Caco-2 (cell line): ENCODE measurements around the gene CREB5. TPM values are rescaled to one million over a fixed set of nuclear protein-coding genes. Genes with fewer than 3 reads are reported as not detected.

Experiments used
- BruUV-seq: library from RNA; stranded (reverse); fragments of 400-500 nt; replicated peaks from 2 replicates; lab custom pipeline; 2021; lab: Mats Ljungman, UMichigan
- CTCF ChIA-PET: fragments of 300-600 bp; sonication (Branson Sonifier 250); formaldehyde crosslinking; loops from one replicate; lab custom pipeline; 2022; ENCODE audit warnings: antibody characterized with exemption; lab: Charles Lee
- POLR2A ChIA-PET: fragments of 300-600 bp; sonication (Branson Sonifier 250); formaldehyde crosslinking; loops from one replicate; lab custom pipeline; 2022; ENCODE audit warnings: antibody characterized with exemption; lab: Charles Lee
- DNase-seq, 2 experiments: peaks; one replicate each; pipeline versions ENCODE4 v3.0.0 to v3.0.0-alpha.2; 2020 to 2022
- H3K27me3 ChIP-seq: replicated peaks from 2 replicates; pipeline ENCODE4 v1.6.0; 2011; ENCODE audit warnings: low read length; ENCODE audit not compliant: control insufficient read depth, insufficient read depth
- H3K36me3 ChIP-seq: 2 replicates; pipeline ENCODE4 v1.5.1; 2011; ENCODE audit warnings: low read length; ENCODE audit not compliant: control insufficient read depth, insufficient read depth
- H3K4me1 ChIP-seq: fragments of 250-450 bp; sonication (Bioruptor Pico); 2 replicates; pipeline ENCODE4 v1.5.1; 2020; ENCODE audit warnings: mild to moderate bottlenecking
- H3K4me3 ChIP-seq: 2 replicates; pipeline ENCODE4 v1.5.1; 2011; ENCODE audit warnings: low read depth, mild to moderate bottlenecking, control low read depth, low read length
- H3K9me3 ChIP-seq: fragments of 250-450 bp; sonication (Bioruptor Pico); 2 replicates; pipeline ENCODE4 v1.5.1; 2020; ENCODE audit warnings: mild to moderate bottlenecking, moderate library complexity
- H3K27ac Mint-ChIP-seq: one replicate; pipeline ENCODE4 v1.8.0; 2022; ENCODE audit warnings: mixed read lengths; ENCODE audit not compliant: unreplicated experiment
- H3K27me3 Mint-ChIP-seq: one replicate; pipeline ENCODE4 v1.8.0; 2022; ENCODE audit warnings: mixed read lengths; ENCODE audit not compliant: insufficient read depth, unreplicated experiment
- H3K36me3 Mint-ChIP-seq: one replicate; pipeline ENCODE4 v1.8.0; 2022; ENCODE audit warnings: mild to moderate bottlenecking, mixed read lengths; ENCODE audit not compliant: insufficient read depth, unreplicated experiment
- H3K4me1 Mint-ChIP-seq: one replicate; pipeline ENCODE4 v1.8.0; 2022; ENCODE audit warnings: low read depth, mixed read lengths; ENCODE audit not compliant: unreplicated experiment
- H3K4me3 Mint-ChIP-seq: one replicate; pipeline ENCODE4 v1.8.0; 2022; ENCODE audit warnings: mild to moderate bottlenecking, moderate library complexity, mixed read lengths; ENCODE audit not compliant: unreplicated experiment
- H3K9me3 Mint-ChIP-seq: one replicate; pipeline ENCODE4 v1.8.0; 2022; ENCODE audit warnings: mixed read lengths; ENCODE audit not compliant: unreplicated experiment
- CTCF ChIP-seq, 2 experiments: fragments of 200-600 bp in 1 of 2; IDR thresholded peaks; 1 replicate in 1 of 2; 2 replicates in 1 of 2; pipeline versions ENCODE4 v1.5.1 to v1.8.0; 2011 to 2022; ENCODE audit warnings: antibody characterized with exemption in 1 of 2, control low read depth in 1 of 2, inconsistent platforms in 1 of 2, low read depth in 1 of 2, low read length in 1 of 2, mild to moderate bottlenecking in 1 of 2, moderate library complexity in 1 of 2; ENCODE audit not compliant: insufficient read depth in 1 of 2, severe bottlenecking in 1 of 2, unreplicated experiment in 1 of 2
- intact Hi-C: fragments of 100-400 bp; cut with micrococcal nuclease; formaldehyde crosslinking; loops from one replicate; pipeline ENCODE4 v1.10.0; 2022; ENCODE audit not compliant: unreplicated experiment
- total RNA-seq: library from RNA; stranded (reverse); gene quantifications from 2 replicates; pipeline ENCODE4 v1.2.3, GENCODE V29; 2022

CREB5 gene
- total RNA-seq, 1 experiment from 2014 or later: 9.1 TPM

- no peak overlapping the region for H3K4me3 ChIP-seq
- Mint-ChIP-seq H3K4me1 (no peaks in the 10 kb centered on the region), H3K27me3 (no peaks in the 10 kb centered on the region), H3K9me3 (no peaks in the 10 kb centered on the region), H3K27ac (no peak overlapping the region), H3K36me3 (no peaks in the 10 kb centered on the region), H3K4me3 (no peak overlapping the region)
- BruUV-seq: no TSS peak
- ChIA-PET CTCF (no interaction called here), POLR2A (no interaction called here)
- 0 out of 2 replicates have a peak, but pooled peaks cover 3% of the 10 kb centered on the region for H3K9me3 ChIP-seq
- H3K36me3 ChIP-seq: no peaks in the 10 kb centered on the region
- H3K27me3 ChIP-seq: no peaks in the 10 kb centered on the region; the same call in 1 of the 2 replicates
- intact Hi-C loops: no loop called here
- no peak for DNase-seq
- peaks cover 16% of the 10 kb centered on the region for H3K4me1 ChIP-seq
- no peak for TF ChIP-seq CTCF (IDR thresholded peaks at IDR 0.05; ENCODE audit: insufficient read depth in 1 of 2, low read depth in 1 of 2, low read length in 1 of 2, severe bottlenecking in 1 of 2, unreplicated experiment in 1 of 2)
These were observed 193.2 kb downstream of the CREB5 start for GRCh38 chr7:28605427-28606085.

- intact Hi-C loops: no loop called here
- no peak for TF ChIP-seq CTCF (IDR thresholded peaks at IDR 0.05; ENCODE audit: insufficient read depth in 1 of 2, low read depth in 1 of 2, low read length in 1 of 2, severe bottlenecking in 1 of 2, unreplicated experiment in 1 of 2)
- Histone ChIP-seq H3K4me3 (no peak overlapping the region), H3K9me3 (0 out of 2 replicates have a peak, but pooled peaks cover 3% of the 10 kb centered on the region), H3K27me3 (no peaks in the 10 kb centered on the region), H3K36me3 (no peaks in the 10 kb centered on the region), H3K4me1 (peaks cover 23% of the 10 kb centered on the region)
- ChIA-PET POLR2A (no interaction called here), CTCF (no interaction called here)
- Mint-ChIP-seq H3K4me1 (no peaks in the 10 kb centered on the region), H3K36me3 (no peaks in the 10 kb centered on the region), H3K27ac (no peak overlapping the region), H3K27me3 (no peaks in the 10 kb centered on the region), H3K4me3 (no peak overlapping the region), H3K9me3 (no peaks in the 10 kb centered on the region)
- no peak for DNase-seq
- no TSS peak for BruUV-seq
These were observed 194.1 kb downstream of the CREB5 start for GRCh38 chr7:28606421-28606820.

- H3K4me1 Mint-ChIP-seq: peaks cover 6% of the 10 kb centered on the region
- CTCF ChIA-PET: interaction anchor here (0.7 kb wide), 1 partner anchor 10 kb away, joined by 4 read pairs; no protein-coding TSS in a partner anchor
These were observed 195.5 kb downstream of the CREB5 start for GRCh38 chr7:28607855-28608193.

More at GRCh38 chr7:28607855-28608193, 195.5 kb downstream of the CREB5 start:
- H3K27me3 Mint-ChIP-seq: no peaks in the 10 kb centered on the region
- peaks cover 29% of the 10 kb centered on the region for H3K4me1 ChIP-seq
- H3K36me3 Mint-ChIP-seq: no peaks in the 10 kb centered on the region
- intact Hi-C loops: no loop called here
- H3K9me3 Mint-ChIP-seq: no peaks in the 10 kb centered on the region
- H3K27me3 ChIP-seq: no peaks in the 10 kb centered on the region
- TF ChIP-seq CTCF (IDR thresholded peaks at IDR 0.05; ENCODE audit: insufficient read depth in 1 of 2, low read depth in 1 of 2, low read length in 1 of 2, severe bottlenecking in 1 of 2, unreplicated experiment in 1 of 2): no peak
- no peaks in the 10 kb centered on the region for H3K9me3 ChIP-seq
- no peaks in the 10 kb centered on the region for H3K36me3 ChIP-seq
- POLR2A ChIA-PET: no interaction called here
- H3K4me3 Mint-ChIP-seq: no peak overlapping the region
- no TSS peak for BruUV-seq
- no peak for DNase-seq
- no peak overlapping the region for H3K4me3 ChIP-seq
- H3K27ac Mint-ChIP-seq: no peak overlapping the region
